Renal cortical epithelial cell (primary cell): Measurements from ENCODE around the gene SLCO3A1. TPM values are rescaled to one million over a fixed set of nuclear protein-coding genes. Genes with fewer than 3 reads are reported as not detected.

Source experiments
- DNase-seq: peaks from one replicate; pipeline ENCODE4 v3.0.0-alpha.2; 2011; ENCODE audit warnings: low read depth
- total RNA-seq: library from RNA; depleted of rRNA; stranded (reverse); fragments of >200 nt; gene quantifications from 2 replicates; pipeline ENCODE4 v1.2.3, GENCODE V29; 2014

Gene SLCO3A1
- total RNA-seq, 1 donor from 2014 or later: 7.2 TPM

DNA sequence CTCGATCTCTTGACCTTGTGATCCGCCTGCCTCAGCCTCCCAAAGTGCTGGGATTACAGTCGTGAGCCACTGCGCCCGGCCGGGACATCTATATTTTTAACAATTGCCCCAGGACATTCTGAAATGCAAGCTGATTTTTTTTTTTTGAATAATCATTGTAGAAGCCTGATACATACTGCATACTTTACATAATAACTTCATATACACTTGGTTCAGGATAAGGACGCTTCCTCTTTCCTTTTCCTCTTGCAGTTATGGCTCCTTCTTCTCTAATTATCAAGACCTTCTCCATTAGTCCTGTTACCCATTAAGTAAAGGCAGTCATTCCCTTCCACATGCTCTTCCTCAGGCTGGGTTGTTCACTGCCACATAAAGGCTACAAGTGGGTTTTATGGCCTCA, 58.3 kb downstream of the SLCO3A1 start:
- DNase-seq: no peak

DNA sequence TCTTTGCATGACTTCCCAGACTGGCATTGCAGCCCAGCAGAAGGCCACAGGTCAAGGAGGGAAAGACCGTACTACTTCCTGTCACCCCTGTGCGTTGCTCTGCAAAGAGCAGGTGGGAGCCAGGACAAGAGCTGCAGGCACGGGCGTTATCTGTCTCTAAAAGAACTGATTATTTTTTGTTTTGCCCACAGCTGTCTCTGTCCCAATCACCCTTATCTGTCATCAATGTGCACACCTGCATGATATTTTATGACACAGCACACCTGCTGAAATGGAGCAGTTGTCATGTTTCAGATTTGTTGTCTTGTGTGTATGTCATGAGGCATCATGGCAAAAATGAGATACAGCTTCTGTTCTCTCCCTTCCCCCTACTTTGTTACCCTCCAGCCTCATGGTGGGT, 58.8 kb downstream of the SLCO3A1 start:
- no peak for DNase-seq

GRCh38 chr15:91913560-91913959, 60.1 kb downstream of the SLCO3A1 start:
- no peak for DNase-seq

DNA sequence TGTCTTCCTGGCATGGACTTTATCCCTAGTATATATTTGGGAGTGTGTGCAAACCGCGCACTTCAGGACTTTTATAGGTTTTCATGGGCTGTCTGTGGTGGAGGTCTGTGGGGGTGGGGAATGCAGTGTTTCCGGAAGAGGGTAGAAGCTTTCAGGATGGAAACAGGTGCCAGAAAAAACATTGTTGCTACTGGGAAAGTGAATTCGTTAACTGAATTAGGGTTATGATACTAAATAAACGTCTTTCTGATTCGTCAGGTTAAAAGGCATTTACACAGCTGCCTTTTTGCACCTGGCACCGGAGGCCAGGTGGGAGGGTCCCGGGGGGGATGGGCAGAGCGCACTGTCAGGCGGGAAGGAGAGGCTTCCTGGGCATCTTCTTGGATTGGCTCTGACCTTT, 62.1 kb downstream of the SLCO3A1 start:
- peak; percentile 51 for DNase-seq

DNA sequence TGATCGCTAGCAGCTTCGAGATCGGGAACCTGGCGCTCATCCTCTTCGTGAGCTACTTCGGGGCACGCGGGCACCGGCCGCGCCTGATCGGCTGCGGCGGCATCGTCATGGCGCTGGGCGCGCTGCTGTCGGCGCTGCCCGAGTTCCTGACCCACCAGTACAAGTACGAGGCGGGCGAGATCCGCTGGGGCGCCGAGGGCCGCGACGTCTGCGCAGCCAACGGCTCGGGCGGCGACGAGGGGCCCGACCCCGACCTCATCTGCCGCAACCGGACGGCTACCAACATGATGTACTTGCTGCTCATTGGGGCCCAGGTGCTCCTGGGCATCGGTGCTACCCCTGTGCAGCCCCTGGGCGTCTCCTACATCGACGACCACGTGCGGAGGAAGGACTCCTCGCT, 62.5 kb downstream of the SLCO3A1 start:
- DNase-seq: no peak

DNA sequence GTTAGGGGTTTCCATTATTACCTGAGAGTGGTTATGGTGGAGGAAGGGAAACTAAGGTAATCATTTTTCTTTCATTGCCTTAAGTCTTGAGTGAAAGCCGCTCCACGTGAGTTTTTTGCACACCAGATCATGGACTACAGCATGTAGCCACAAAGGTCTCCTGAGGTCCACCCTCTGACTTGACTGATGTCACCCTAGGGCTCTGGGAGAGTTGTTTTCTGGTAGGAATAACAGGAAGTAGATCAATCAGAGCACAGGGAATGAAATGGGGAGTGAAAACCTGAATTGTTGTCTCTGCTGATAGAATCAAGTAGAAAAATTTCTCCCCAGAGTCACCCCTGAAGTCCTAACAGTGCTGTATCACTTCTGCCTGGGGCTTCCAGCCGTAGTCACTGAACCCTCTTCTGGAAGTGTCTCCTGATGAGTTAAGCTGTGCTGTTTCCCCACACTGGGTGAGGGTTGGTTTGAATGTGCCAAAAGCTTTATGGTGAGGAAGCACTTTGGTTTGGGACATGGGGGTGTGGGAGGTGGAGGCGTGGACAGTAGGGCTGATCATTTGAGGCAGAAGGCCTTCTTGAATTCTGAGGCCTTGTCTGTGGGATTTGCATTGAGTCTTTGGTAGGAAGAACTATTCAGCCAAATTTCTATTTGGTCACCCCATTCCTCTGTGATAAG, 64.3 kb downstream of the SLCO3A1 start:
- DNase-seq: no peak

DNA sequence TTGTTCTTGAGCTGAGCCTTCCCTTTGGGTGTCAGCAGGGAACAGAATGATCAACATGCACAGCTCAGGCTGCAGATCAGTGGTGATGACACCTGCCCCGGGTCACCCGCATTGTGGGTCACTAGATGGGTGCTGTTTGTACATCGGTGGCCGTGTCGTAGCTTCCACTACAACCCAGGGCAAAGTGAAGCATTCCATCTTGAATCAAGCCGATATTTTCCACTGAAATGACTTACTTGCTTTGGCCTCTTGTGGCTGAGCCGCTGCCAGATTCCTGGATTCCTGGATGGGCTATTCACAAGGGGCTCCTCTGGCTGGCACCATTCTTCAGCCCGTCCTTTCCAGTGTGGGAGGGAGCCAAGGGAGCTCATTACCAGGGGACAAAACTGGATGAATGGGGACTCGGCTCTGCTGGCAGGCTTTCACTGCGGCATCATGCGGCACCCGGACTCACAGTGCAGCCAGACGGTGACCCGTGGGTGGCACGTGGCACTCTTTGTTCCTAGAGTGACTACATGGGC, 65.6 kb downstream of the SLCO3A1 start:
- no peak for DNase-seq

GRCh38 chr15:91921188-91921842, 67.8 kb downstream of the SLCO3A1 start:
- DNase-seq: peak; percentile 66

DNA sequence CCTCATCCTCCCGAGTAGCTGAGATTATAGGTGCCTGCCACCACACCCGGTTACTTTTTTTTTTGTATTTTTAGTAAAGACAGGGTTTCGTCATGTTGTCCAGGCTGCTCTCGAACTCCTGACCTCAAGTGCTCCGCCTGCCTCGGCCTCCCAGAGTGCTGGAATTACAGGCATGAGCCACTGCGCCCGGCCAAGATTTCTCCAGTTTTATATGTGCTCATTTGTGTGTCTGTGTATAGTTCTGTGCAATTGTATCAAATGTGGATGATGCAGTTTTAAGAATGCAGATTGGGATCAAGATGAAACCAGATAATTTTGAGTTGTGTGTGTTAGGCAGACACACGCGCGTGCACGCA, 68.3 kb downstream of the SLCO3A1 start:
- DNase-seq: no peak

- DNase-seq: no peak
These were observed 69.4 kb downstream of the SLCO3A1 start for GRCh38 chr15:91922646-91923547.

DNA sequence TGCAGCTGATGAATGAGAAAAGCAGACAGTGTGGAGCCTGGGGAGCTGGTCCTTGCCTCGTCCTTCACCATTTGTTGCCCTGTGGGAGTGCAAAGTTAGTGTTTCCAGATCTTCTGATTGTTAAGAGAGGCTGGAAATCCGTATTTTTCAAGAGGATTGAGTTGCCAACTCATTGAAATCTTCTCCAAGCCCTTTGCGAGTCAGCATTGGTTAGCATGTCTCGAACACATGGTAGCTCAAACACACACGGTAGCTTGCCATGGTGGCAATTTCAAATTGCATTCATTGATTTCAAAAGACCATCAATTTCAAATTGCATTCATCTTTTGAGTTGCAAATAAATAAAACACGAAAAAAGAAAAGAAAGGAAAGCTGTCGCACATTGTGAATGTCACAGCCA, 70.7 kb downstream of the SLCO3A1 start:
- no peak for DNase-seq

- no peak for DNase-seq
These were observed 71.5 kb downstream of the SLCO3A1 start for GRCh38 chr15:91924837-91925495.

DNA sequence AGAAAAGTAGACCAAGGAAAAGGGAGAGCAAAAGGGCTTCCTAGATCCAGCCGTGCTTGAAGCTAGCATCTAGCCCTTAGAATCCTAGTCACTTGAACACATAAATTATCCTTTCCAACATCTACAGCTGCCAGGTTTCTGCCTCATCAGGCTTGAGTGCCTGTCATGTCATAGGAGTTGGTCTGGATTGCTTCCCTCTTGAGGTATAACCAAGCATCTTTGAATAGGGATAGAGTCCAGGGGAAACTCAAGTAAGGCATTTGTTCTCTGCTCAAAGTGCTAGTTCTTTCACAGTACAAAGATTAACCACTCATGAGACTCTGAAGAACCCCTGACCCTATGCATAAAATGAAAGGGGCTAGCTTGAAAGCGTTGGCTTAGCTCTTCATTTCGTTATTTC, 72.3 kb downstream of the SLCO3A1 start:
- DNase-seq: no peak

DNA sequence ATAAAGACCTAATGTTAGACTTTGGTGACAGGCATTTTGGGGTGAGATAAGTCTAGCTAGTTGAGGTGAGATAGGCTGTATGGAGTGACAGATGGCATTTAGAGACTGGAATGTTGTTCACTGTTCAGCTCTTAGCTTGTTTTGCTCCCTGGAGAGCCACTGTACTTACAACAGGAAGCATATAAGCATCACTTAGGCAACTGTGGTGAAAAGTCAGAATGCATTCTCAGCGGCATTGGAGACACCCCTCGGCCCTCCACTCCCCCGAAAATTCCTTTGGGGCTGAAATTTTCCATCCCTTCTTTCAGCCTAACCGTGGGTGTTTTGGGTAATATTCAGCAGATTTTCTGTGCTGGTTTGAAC, 73.4 kb downstream of the SLCO3A1 start:
- DNase-seq: no peak

DNA sequence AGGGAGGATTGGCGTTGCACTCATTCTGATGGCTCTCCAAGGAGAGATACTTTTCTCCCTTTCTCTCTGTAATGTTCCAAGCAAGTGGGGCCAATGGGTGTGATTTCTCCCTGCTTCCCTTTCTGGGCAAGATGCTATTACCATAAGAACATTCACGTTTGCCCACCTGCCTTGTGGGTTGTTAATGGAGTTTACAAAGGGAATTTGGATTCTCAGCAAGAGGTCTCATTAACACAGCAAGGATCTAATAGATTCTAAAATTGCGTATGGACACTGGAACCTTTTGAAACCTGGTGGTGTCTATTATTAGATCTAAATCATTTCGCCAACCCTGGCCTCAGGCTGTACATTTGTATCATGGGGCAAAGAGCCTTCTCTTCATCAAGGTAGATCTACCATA, 74.1 kb downstream of the SLCO3A1 start:
- no peak for DNase-seq

DNA sequence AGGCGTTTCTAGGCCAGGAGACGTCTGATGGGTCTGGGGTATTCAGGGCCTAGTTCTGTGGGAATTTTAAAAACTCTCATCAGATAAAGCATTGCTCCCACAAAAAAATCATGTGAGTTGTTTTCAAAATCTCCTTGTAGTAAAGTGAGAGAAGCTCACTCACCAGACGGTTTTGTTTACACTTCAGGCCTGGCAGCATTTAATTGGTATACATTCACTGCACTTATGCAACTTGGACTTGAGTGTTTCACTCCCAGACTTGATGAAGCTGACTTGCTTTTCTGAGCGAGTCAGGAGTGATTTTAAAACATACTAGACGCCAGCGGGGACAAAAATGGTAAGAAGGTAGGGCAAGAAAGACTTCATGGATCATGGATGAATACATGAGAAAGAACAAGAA, 75.2 kb downstream of the SLCO3A1 start:
- DNase-seq: no peak

- DNase-seq: no peak
These were observed 76.0 kb downstream of the SLCO3A1 start for GRCh38 chr15:91929509-91929908.

GRCh38 chr15:91930092-91930491, 76.6 kb downstream of the SLCO3A1 start:
- DNase-seq: no peak

GRCh38 chr15:91936182-91936775, 82.8 kb downstream of the SLCO3A1 start:
- no peak for DNase-seq

DNA sequence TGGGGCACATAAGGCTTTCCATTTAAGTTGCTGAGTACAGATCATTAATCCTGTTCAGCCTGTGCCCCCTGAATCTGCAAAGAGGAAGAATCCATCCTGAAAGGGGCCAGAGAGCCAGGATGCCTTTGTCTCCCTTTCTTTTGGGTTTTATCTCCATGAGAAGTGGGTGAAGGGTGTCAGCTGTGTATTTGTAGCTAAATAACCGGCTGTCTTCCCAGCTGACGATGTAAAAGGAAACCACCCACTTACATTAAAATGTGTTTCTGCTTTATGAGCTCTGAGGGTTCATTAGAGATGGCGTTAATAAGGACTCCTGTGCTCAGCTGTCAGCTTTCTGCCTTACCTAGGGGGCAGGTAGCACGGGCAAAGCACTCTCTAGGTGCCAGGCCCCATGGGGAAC, 83.4 kb downstream of the SLCO3A1 start:
- DNase-seq: no peak

DNA sequence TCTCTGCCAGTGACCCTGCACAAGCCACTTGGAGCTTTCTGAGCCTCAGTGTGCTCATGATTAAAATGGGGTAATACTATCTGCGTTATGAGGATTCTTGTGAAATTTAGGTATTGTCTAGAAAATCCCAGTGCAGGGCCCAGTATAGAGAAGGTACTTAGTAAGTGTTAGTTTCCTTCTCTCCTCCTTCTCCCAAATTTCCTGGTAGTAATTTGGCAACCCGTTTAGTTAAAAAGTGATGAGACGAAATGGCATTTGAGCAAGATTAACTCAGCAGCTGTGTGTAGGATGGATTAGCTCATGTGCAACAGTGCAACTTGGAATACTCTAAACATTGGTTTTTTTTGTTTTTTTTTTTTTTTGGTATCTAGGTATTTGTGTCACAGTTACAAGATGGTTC, 84.6 kb downstream of the SLCO3A1 start:
- DNase-seq: no peak

DNA sequence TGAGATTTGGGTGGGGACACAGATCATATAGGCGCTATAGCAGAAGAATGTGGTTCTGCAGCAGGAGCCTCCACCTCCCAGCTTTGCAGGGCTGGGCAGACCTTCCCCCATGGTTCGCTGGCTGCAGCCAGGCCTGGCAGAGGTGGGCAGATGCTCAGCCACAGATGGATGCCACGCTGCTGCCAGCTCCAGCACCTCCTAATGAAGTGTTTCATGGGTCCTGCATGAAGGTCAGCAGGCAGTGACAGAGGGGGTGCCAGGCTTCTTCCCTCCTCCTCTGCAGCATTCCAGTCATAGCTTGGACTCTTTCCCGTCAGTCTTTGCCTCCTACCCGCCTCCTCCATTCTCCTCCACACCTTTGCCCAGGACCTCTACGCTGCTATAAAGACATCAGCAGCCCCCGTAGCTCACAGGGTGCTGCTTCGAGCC, 85.9 kb downstream of the SLCO3A1 start:
- DNase-seq: peak; percentile 50
